Activated T-cell treated with anti-CD3 and anti-CD28 coated beads, Interleukin-2, amount 50 U/mL, for 1 hour (primary cell): ENCODE measurements around the gene RBM33.

Source experiments
- DNase-seq: peaks from one replicate; pipeline ENCODE4 v3.0.0-alpha.2; 2020

RBM33 gene

DNA sequence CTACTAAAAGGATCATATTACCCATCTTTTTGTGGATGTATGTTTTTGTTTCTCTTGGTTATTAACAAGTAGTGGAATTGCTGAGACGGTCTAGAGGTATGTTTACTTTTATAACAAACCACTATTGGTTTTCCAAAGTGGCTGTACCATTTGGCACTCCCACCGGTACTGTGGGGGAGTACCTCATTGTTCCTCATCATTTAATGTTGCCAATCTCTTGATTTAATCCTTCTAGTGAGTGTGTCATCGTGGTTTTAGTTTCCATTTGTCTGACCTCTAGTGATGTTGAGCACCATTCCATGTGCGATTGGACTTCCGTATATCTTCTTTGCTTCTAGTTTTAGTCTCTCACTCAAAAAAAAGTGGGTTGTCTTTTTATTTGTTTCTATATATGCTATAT, 50.4 kb downstream of the RBM33 start:
- DNase-seq: no peak

DNA sequence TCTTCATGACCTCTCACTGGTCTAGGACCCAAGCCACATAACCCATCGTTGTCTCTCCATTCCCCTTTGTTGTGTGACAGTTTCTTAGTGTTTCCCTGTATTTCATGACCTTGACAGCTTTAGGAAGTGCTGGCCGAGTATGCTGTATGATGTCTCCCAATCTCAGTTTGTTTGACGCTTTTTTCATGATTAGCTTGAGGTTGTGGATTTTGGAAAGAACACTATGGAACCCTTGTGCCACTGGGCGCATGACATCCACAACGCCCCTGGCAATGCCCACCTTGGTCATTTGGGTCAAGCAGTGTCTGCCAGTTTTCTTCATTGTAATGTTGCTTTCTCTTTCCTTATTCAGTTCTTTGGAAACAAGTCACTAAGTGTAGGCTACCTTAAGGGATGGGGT, 52.3 kb downstream of the RBM33 start:
- no peak for DNase-seq

DNA sequence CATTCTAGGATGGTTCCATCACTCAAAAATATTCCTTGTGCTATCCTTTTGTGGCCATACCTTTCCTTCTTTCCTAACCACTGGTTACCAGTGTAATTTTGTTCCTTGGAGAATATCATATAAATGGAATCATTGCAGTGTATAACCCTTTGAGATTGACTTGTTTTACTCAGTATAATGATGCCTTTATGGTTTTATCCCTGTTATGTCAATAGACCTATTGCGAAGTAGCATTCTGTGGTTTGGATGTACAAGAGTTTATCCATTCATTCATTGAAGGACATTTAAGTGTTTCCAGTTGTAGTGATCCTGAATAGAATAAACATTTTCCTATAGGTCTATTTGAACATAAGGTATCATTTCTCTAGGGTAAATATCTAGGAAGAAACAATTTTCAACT, 54.2 kb downstream of the RBM33 start:
- DNase-seq: no peak

DNA sequence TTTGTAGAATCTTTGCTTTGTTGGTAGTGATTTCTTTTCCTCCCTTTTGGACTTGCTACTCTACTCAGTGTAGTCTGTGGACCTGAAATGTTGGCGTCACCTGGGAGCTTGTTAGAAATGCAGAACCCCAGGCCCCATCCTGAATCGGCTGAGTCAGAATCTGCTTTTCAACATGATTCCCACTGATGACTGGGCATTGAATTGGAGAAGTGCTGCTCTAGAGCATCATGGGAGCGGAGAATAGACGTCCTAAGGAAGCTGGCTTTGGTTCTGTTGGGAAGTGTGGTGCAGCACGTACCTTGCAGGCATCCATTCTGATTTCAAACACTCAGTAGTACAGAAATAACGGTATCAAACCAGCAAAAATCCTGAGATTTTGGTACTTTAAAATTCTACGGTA, 54.7 kb downstream of the RBM33 start:
- DNase-seq: no peak

DNA sequence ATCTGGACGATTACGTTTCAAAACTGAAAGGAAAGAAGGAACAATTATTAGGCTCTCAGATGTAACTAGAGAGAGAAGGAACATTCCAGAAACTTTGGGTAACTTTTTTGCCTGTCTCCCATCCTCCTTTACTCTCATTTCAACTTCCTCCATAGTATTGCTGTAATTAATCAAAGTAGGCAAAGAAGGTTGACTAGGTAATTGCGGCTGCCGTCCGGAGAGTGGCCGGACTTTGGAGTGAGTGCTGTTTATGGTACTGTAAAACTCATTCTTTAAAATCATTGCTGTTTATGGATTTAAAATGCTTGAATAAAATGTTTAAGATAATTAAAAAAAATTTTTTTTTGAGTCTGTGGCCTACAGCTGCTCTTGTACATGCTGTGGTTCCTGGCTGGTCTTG, 56.4 kb downstream of the RBM33 start:
- no peak for DNase-seq

DNA sequence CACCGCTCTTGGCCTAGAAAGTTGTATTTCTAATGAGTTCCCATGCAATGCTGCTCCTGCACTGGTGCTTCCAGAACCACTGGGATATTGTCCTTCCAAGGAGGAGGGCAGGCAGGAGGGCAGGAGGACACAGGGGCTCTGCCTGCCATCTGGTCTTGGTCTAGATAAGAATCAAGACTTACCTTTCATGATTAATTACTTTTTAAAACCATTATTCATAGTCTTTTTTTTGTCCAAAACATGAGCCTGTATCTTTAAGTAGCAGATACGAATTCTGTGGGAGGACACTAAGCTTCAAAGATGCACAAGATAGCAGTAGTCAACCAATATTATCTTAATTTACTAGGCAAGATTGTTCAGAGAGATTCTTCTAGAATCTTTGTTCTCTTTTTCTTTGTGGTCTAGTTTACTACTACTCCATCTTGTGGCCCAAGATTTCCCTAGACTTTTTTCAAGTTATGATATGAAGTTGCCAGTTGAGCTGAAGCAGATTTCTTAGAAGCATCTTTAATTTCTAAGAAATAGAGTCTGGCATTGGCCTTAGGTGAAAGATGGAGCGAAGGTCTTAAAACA, 57.6 kb downstream of the RBM33 start:
- no peak for DNase-seq

DNA sequence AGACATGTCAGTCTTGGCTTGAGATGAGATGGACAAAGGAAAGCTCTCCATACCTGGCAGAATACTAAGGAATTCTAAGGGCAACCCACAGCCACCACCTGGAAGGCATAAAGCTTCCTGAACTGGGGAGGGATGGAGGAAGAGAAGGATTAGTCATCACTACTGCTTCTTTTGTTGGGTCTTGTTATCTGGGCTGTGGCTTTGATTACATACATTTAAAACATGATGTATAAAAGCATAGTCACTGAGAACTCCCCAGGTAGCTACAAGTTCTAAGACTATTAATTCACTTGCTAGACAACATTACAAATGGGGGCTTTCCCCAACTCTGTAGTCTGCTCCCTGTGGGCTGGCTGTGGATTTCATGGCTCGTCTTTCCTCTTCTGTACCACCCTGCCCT, 58.2 kb downstream of the RBM33 start:
- no peak for DNase-seq

DNA sequence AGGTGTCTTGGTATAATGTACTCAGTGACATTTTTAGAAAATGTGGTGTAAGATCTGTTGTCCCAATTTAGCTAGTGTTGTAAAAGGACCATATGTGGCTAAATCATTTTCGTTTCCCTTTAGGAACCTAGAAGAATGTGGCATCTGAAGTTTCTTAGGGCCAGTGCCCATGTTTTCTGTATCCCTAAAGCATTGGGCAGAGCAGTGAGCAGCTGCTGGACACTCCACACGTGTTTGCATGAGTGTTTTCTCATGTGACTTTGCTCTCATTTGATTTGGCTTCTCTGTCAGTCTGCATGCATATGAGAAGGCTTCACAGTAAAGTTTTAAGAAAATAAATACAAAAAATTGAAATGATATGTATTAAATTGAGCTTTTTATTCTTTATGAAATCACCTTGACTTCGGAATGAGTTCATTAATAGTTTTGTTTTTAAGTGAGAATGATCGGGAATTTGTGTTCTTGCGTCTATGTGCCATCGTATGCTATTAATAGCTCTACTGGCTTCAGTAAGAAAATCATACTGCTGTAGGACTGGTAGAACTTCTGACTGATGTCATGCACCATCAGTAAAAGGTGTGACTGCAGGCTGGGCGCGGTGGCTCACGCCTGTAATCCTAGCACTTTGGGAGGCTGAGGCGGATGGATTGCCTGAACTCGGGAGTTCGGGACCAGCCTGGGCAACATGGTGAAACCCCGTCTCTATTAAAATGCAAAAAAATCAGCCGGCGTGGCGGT, 61.3 kb downstream of the RBM33 start:
- DNase-seq: no peak

DNA sequence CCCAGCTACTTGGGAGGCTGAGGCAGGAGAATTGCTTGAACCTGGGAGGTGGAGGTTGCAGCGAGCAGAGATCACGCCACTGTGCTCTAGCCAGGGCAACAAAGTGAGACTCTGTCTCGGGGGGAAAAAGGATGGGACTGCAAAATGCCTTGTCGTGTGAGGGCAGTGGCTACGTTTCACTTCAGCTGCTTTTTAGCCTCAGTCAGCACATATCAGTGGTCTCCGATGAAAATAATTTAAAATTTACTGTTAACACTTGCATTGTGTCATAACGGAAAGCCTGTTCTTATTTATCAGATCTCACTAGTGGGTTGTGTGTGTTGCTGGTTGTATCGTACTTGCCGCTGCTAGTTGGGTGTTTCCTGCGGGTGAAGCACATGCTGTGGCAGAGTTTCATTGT, 61.9 kb downstream of the RBM33 start:
- DNase-seq: no peak

DNA sequence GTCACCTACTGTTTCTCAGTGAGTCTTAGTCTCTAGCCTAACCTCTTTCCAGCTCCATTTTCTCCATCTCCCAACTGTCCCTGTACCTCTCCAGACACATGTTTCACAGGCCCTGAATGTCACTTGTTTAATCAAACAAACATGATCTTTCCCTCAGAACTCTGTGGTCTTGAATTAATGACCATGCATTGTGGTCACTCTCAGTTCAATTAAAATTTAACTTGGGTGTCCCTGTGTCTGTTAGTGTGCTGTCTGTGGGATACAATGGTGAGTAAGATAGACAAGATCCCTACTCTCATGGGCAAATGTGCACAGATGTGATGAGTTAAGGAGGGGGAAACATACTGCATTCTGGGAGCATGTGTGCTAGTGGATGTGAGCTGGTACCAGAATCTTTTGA, 65.0 kb downstream of the RBM33 start:
- no peak for DNase-seq

DNA sequence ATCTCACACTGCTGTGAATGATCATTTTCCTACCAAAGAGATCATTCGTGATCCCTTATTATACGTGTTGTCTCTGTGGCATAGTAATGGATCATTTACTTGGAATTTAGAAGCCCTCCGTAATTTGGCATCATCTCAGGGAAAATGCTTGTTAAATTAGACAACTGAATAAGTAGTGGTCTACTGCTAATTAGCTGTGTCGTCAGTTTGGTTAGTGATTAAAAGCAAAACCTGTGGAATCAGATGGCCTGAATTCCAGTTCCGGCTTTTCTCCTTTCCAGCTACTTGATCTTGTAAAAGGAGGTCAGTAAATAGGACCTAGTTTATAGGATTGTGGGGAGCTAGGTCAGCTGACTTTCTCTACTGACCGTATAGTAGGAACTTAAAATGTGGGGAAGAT, 65.6 kb downstream of the RBM33 start:
- DNase-seq: no peak

DNA sequence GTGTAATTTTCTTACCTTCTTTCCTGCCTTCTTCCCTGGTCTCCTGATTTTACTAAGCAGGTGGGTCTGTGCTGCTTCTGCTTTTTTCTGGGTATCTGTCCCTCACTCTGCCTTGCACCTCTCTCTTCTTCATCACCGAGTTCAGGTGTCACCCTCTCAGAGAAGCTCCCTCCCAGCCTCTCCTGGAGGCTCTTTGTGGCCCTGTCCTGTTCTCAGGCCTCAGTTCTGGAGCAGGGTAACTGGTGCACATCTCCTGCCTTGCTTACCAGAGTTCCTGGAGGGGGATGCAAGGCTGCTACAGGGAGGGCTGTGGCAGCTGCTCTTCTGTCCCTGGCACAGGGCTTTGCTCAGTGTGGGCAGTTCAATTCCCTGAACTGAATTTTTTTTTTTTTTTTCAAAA, 66.1 kb downstream of the RBM33 start:
- DNase-seq: no peak

DNA sequence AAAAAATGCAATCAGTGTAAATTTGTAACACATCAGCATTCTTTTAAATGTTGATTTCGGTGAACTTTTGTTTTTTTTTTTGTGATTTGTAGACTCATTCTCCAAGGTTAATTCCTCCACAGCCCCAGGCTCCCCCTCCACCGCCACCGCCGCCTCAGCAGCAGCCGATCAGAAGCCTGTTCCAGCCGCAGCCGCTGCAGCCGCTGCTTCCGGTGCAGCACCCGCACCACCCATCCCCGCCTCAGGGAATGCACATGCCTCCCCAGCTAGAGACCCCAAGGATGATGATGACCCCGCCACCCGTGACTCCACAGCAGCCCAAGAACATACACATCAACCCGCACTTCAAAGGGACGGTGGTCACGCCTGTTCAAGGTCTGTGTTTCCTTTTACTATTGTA, 66.6 kb downstream of the RBM33 start:
- DNase-seq: no peak

DNA sequence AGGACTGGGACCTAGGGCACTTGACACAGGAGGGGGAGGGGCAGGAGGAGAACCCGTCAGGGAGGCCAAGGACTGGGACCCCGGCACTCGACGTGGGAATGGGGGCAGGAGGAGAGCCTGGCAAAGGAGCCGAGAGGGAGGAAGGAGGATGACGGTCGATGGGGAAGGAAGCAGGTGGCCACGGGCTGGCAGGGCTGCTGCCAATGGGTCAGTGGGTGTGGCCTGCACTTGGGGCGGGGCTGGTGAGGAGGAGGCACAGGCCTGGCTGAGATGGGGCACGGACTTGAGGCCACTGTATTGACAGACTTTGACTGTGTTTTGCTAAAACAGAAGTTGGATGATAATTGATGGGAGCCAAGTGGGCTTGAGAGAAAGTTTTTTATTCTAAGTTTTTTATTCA, 68.9 kb downstream of the RBM33 start:
- DNase-seq: no peak

DNA sequence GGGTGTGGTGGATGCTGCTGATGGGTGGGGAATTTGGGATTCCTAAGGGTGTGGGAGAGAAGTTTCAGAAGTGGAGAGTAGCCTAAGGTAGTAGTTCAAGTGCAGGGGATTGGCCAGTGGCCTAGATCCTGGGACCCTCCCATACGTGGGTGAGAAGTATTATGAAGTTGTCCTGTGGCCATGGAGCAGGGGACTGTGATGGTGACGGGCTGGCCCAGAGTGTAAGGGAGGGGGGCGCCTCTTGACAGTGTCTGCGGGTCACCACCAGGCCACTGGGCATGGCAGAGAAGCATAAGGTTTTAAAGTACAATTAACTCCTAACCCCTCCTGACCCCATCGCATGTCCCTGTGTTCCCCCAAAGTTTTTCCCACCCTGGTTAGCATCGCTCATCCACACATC, 70.2 kb downstream of the RBM33 start:
- DNase-seq: no peak

DNA sequence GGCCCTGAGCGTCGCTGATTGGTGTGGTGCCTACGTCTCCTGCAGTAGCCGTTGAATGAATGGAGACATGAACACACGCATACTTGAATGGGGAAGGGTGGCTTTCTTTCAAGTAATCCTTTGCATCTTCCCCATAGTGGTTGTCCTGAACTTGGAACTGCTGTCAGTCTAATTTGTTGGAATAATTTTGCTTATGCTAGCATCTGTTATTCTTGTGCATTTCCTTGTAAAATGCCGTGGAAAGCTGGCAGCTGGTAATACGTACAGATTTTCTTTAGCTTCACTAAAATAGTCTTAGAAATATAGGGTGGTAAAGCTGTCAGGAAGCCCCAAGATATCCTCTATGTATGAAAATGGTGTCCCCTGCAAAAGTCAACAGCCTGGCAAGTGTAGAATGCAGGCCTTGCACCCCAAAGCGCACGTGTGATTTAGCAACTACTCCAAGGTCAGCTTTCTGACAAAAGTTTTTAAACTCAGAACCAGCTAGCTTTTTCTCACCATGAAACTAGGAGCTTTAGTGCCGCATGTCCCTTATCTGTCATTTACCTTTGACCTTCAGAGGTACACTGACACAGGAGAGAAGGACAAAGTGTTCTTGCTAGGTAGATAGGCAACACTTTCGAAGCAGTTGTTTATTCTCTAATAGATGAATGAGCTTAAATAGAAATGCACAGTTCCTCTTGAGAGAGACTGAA, 70.8 kb downstream of the RBM33 start:
- no peak for DNase-seq

DNA sequence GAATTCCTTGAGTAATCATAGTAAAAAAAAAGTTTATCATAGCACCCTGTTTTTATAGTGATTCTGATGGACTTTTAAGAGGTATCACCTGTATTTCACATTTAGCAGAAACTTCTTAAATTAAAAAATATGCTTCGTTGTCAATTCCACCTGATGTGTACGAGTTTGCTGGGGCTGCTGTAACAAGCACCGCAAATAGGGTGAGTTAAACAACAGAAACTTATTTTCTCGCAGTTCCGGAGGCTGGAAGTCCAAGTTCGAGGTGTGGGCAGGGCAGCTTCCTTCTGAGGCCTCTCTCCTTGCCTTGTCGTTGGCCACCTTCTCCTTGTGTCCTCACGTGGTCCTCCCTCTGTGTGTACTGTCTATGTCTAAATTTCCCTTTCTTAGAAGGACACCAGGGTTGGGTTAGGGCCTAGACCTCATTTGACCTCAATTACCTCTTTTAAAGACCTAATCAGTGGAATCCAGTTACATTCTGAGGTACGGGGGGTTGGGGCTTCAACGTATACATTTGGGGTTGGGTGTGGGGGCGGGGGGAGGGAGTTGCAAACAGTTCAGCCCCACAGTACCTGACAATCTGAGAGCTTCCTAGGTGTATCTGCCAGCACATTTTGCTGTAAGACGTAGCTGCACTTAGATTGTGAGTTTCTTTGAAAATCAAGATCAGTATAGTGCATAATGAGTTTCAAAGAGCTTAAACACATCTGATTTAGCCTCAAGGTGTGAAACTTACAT, 72.7 kb downstream of the RBM33 start:
- DNase-seq: no peak

DNA sequence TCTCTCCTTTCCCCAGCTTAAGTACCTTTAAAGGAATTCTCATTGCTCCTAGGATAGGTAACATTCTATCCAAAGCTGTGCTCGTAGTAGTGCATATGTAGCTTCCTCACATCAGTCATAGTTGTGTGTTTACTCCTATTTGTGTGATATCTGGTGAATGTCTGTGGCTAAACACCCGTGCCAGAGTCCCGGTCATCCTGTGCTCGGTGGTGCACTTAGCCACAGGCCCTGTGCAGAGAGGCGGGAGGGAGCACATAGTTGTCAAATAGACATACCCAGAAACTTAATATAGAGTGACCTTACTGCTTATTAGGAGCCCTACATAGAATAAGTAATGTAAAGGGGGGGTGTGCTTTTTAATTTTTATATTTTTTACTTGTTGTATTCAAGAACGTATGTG, 76.6 kb downstream of the RBM33 start:
- DNase-seq: no peak

DNA sequence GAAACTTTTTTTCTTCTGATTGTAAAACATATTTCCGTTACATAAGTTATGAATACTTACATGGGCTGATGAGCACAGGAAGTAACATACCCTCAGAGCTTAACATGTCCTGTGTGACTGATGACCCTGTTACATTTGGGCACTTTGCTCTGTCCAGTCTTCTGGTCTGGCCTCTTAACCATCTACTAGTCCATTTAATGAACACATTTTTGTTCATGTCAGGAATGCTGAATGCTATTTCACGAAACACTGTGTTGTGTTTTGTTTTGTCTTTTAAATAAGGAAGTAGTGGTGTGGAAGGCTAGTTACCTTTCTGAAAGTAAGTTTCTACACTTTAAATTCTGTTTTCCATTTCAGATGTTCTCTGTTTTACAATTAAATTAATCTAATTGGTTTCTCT, 77.7 kb downstream of the RBM33 start:
- no peak for DNase-seq

DNA sequence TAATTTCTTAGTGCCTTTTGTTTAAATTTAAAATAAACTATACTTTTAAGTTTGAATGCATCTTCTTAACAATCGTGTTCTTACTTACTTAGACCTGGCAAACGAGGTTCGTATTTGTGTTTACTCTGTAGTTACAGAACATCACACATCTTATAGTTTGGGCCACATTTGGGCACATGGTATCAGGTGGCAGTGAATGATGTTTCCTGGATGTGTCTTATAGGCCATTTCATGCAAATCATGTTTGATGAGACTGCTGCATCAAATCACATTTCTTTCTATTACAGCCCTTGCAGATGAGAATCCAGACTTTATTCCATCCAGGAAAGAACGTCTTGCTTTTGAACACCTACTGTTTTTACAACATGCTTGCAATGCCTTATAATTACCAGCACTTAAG, 78.5 kb downstream of the RBM33 start:
- no peak for DNase-seq

DNA sequence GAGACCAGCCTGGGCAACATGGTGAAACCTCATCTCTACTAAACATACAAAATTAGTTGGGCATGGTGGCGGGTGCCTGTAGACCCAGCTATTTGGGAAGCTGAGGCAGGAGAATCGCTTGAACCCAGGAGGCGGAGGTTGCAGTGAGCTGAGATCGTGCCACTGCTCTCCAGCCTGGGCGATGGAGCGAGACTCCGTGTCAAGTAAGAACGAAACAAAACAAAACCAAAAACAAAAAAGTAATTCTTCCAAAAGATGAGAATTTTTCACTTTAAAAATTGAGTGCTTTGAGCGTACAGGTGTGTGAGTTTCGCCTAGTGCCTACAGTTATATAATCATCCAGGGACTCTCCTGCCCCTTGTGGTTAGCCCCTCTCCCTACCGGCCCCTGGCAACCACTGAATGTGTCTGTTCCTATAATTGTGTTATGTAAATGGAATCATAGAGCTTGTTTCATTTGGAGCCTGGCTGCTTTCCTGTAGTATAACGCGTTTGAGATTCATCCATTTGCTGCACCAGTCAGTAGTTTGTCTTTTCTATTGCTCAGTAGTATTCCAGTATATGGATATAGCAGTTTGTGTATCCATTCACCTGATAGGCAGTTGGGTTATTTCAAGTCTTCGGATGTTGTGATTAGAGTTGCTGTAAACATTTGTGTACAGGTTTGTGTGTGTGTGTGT, 80.0 kb downstream of the RBM33 start:
- DNase-seq: no peak

DNA sequence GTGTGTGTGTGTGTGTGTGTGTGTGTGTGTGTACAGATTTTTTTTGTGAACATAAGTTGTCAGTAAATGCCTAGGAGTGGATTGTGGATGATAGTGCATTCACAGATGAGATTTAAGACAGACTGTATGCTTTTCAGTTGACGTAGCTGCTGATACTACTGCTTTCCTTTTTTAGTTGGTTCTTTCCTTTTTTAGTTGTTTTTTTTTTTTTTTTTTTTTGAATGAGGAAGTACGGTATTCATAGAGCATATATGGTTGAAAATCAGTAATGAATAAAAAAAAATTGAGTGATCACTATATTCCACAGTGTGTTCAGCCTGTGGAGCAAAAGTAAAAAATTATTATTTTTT, 80.5 kb downstream of the RBM33 start:
- DNase-seq: no peak

DNA sequence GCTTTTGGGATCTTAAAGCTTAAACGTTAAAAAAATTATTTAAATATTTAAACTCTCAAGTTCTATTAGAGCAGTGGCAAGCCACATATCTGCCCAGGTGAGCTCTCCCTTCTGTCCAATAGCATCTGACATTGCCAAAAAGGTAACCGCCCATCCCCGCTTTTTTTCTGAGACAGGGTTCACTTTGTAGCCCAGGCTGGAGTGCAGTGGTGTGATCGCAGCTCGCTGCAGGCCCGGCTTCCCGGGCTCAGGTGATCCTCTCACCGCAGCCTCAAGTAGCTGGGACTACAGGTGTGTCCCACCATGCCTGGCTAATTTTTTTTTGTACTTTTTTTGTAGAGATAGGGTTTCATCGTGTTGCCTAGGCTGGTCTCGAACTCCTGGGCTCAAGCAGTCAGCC, 83.2 kb downstream of the RBM33 start:
- DNase-seq: no peak

DNA sequence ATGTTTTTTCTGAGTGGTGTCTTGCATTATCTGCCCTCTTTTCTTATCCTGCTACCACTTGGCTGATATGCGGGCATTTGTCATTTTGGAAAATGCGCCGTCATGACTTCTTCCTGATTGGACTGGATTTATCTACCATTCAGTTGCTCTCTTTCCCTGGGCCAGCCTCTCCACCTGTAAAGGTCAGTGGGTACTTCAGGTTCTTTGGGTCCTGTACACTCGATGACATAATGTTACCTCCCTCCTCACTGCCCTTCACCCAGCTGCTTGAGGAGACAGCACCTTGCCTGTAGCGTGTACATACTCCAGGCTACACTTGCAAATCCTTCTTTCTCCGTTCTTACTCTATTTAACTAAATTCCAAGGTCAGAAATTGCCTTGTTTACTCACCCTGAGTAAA, 83.7 kb downstream of the RBM33 start:
- no peak for DNase-seq
